Activated naive CD4-positive, alpha-beta T cell treated with Interleukin-2 at 50 U/mL for 16 hours (primary cell): ENCODE results near the gene CPT1B.
A peak's percentile ranks its signal among the peaks of the same experiment; 100 is the strongest.
"Not testable (repeated sequence)": the region's sequence is repeated elsewhere in the genome, so short reads cannot be mapped to it uniquely, and the experiment has no call there.

Source experiments
- DNase-seq: peaks from one replicate; pipeline ENCODE4 v3.0.0-alpha.2; 2020

The CPT1B gene

GRCh38 chr22:50608996-50609395, 30.8 kb upstream of the CPT1B start:
- DNase-seq: no peak

GRCh38 chr22:50608058-50608840, 30.0 kb upstream of the CPT1B start:
- DNase-seq: not testable (repeated sequence)

- DNase-seq: no peak
These were observed 29.4 kb upstream of the CPT1B start for GRCh38 chr22:50607659-50608020.

- DNase-seq: no peak
These were observed 28.9 kb upstream of the CPT1B start for GRCh38 chr22:50606946-50607658.

- DNase-seq: no peak
These were observed 28.1 kb upstream of the CPT1B start for GRCh38 chr22:50606165-50606945.

GRCh38 chr22:50605613-50606074, 27.4 kb upstream of the CPT1B start:
- DNase-seq: no peak

GRCh38 chr22:50605002-50605612, 26.9 kb upstream of the CPT1B start:
- DNase-seq: no peak

GRCh38 chr22:50604256-50605001, 26.2 kb upstream of the CPT1B start:
- DNase-seq: no peak

GRCh38 chr22:50603511-50604255, 25.5 kb upstream of the CPT1B start:
- DNase-seq: no peak

GRCh38 chr22:50602338-50602700, 24.1 kb upstream of the CPT1B start:
- no peak for DNase-seq

- no peak for DNase-seq
These were observed 23.6 kb upstream of the CPT1B start for GRCh38 chr22:50601669-50602337.

GRCh38 chr22:50600967-50601668, 22.9 kb upstream of the CPT1B start:
- DNase-seq: no peak

GRCh38 chr22:50600538-50600937, 22.3 kb upstream of the CPT1B start, which contains the start of gene MAPK8IP2:
MAPK8IP2 (plus strand) TSS chr22:50600793; CDS start chr22:50600819, 26 bp downstream.
- peak; percentile 20 for DNase-seq

GRCh38 chr22:50599816-50600455, 21.7 kb upstream of the CPT1B start:
- peak; percentile 69 for DNase-seq

GRCh38 chr22:50597097-50597496, 18.9 kb upstream of the CPT1B start:
- no peak for DNase-seq

- no peak for DNase-seq
These were observed 17.0 kb upstream of the CPT1B start for GRCh38 chr22:50595189-50595588.

- DNase-seq: no peak
These were observed 9.2 kb upstream of the CPT1B start for GRCh38 chr22:50587407-50587806.

- no peak for DNase-seq
These were observed 8.2 kb upstream of the CPT1B start for GRCh38 chr22:50586416-50586815.

GRCh38 chr22:50585781-50586180, 7.6 kb upstream of the CPT1B start:
- no peak for DNase-seq

- DNase-seq: no peak
These were observed 7.0 kb upstream of the CPT1B start for GRCh38 chr22:50585238-50585637.
